HG03558 (cell line): ENCODE measurements around the gene SRGAP2.
"Not testable (repeated sequence)": the region's sequence is repeated elsewhere in the genome, so short reads cannot be mapped to it uniquely, and the experiment has no call there.

Source experiments
- ATAC-seq: cut with Tn5 transposase; IDR thresholded peaks from one replicate; pipeline ENCODE4 v1.9.1; 2021; ENCODE audit warnings: moderate number of reproducible peaks; ENCODE audit not compliant: unreplicated experiment; ENCODE audit errors: extremely low read depth

SRGAP2 gene

DNA sequence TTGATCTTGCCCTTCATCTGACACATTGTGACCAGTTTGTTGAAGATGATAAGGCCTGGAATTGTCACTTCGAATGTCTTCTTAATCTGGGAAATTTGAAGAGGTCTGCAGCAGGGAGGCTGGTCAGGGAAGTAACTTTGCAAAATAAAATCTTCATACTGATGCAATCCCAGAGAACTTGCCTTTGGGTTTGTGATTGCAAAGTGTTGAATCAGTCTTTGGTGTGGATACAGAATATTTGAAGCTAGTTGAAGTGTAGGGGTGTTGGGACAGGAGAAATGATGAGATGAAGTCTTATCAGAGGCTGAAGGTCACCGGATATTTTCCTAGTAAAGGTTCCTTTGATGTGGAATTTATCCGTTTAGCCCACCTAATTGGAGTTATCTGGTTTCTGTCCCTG lies 42.1 kb downstream of the SRGAP2 start:
- ATAC-seq: not testable (repeated sequence)

DNA sequence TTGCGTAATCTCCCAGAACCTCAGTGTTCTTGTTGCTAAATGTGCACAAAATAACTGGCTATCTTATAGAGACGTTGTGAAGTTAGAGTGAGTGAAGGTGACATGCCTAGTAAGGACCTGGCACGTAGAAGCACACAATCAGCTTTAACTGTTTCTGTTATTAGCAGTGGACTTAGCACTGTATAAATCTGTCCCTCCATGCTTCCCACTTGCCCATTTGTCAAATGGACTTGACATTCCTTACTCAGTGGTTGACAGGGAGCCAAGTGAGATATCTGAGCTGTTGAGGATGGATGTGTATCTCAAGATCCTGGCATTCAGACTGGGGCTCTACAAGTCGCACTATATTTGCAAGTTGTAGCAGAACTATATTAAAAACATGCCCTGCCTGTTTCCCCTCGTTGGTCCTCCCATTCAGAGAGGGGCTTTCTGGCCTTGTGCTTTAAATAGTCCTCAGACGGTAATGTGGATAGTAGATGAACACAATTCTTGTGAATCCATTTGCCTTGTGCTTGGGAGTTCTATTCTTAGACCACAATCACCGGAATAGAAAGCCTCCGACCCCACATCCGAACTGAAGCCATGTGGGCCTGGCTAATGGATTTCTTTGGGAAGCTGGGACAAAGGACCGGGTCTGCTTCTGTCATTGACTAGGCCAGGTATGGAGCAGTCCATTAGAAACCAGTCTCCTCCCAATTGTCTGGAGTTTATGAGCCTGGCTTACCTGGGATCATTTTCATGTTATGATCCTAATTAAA lies 43.0 kb downstream of the SRGAP2 start:
- ATAC-seq: not testable (repeated sequence)

DNA sequence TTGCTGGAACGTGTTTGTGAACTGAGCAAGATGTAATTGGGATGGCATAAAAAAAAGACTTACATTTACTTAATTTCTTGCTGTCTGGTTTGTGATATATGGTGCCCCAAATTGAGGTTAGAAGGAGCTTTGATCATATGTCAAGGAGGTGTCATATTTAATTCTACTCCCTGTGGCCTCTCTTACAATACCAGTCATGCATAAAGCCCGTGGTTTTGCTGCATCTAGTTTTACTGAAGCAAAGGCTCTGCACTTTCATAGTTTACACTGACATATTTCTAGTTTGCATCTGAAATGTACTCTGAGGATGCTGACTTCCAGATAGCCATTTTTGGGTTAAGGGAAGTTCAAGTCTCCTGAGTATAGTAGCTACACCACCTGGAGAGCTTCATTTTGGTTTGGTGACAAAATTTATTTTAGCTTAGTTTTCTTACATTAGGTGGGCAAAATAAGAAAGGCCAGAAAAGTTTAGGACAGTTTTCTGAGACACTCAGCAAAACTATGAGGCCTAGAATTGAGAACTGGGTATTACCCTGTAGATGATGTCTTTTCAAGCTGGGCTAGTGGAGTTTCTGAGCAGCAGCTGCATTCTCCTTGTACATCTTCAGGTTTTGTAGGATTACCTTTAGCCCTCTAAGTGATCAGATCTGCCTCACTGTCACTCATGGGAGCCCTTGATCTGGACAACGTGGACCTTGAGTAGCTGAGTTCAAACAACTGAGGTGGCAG lies 47.8 kb downstream of the SRGAP2 start:
- ATAC-seq: not testable (repeated sequence)

DNA sequence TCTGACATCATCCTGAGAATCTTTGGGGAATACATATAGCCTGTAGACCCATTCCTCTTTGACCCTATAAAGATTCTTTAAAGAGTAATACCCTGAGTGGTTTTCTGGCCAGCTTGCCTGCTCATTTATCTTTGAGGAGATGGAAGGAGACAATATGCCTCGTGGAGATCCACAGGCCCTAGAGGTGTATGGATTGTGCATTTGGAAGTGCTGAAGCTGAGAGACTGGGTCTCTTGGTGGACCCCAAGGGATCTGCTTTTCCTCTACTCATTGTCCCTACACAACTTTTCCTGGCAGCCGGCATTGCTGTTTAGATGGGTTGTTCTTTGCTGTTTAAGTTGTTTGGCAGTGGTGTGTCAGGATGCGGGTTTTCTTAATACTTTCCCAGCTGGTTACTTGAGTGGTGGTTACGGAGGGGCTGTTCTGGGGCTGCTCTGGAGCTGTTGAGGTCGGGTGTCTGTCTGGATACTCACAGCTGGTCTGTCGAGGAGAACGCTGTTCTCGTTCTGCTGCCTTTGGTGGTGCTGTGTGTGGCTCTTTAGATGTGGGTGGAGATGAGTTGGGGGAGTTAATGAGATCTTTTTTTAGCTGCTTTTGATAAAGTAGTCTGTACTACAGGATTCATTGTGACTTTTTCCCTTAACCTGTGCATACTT lies 49.5 kb downstream of the SRGAP2 start:
- not testable (repeated sequence) for ATAC-seq
